NCI-H524 treated with DMSO at 0.1 percent for 48 hours (cell line): ENCODE data around the gene CACNA2D3.

Experiments
- DNase-seq: peaks from one replicate; lab custom pipeline; 2025; lab: John Stamatoyannopoulos, UW

CACNA2D3 gene

GRCh38 chr3:54681706-54682105, 559.4 kb downstream of the CACNA2D3 start:
- no peak for DNase-seq

- no peak for DNase-seq
Observed at GRCh38 chr3:54685213-54685612, 562.9 kb downstream of the CACNA2D3 start.

- DNase-seq = no peak
Observed at GRCh38 chr3:54691289-54691771, 569.0 kb downstream of the CACNA2D3 start.

DNA sequence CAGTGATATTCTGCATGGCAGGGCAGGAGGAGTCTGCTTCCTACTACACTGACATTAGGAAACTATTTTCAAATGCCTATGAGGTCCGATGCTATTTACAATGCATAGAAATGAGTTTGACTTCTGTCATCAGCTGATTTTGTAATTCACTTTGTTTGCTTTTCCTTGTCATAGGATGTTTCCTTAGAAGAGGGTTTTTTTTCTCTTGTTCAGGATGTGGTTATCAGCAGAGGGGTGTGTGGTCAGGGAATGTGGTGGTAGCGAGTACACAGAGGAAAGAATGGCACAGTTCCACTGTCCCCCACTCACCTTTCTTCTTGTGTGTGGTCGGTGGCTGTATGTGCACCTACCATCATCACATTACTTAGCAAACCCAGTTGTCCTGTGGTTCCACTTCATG, 574.0 kb downstream of the CACNA2D3 start:
- no peak for DNase-seq

- DNase-seq = no peak
Observed at GRCh38 chr3:54698054-54698453, 575.7 kb downstream of the CACNA2D3 start.

- DNase-seq = no peak
Observed at GRCh38 chr3:54703923-54704322, 581.6 kb downstream of the CACNA2D3 start.

- no peak for DNase-seq
Observed at GRCh38 chr3:54705730-54706129, 583.4 kb downstream of the CACNA2D3 start.

DNA sequence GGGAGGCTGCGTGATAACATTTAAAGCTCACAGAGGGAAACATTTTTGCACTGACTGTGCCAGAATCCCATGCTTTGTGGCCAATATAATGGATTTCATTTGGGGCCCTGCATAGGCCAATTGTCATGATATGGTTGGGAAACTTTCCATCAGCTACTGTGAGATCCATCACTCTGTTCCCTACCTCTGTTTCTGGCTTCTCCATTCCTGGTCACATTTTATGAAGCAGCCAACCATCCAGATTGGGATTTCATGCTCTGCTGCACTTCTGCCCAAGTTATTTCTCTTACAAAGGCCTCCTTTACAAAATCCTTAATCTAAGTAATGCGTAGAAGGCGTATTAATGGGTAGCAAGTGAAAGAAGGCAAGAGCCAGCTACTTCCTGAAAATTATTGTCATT, 584.4 kb downstream of the CACNA2D3 start:
- DNase-seq = peak; percentile 10

DNA sequence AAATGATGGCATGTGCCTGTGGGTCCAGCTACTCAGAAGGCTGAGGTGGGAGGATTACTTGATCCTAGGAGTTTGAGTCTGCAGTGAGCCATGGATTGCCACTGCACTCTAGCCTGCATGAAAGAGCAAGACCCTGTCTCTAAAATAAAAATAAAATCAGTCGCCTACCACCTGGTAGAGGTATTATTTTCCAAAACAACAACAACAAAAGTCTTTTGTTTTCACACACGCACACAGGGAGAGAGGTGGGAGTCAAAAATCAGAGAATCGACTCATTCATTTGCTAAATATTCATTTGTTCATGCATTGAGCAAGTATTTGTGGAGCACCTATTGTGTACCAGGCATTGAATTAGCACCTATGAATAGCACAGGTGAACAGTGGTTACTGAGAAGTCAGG, 587.4 kb downstream of the CACNA2D3 start:
- no peak for DNase-seq

DNA sequence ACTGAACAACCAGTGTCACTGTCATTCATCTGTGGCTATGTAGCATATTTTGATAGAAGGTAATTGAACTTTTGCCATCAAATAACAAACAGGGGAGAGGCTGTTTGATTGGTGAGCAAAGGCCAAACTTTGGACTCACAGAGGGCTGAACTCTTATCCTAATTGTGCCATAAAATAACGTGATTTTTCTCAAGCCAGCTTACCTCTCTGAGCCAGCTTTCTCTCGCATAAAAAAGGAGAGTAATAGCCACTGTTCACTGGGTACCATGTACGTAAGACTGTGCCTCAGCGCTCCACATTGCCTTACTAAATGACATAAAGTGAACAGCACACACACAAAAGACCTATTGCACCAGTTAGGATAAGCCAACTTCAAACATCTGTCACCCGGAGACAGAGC, 588.6 kb downstream of the CACNA2D3 start:
- peak; percentile 8 for DNase-seq

DNA sequence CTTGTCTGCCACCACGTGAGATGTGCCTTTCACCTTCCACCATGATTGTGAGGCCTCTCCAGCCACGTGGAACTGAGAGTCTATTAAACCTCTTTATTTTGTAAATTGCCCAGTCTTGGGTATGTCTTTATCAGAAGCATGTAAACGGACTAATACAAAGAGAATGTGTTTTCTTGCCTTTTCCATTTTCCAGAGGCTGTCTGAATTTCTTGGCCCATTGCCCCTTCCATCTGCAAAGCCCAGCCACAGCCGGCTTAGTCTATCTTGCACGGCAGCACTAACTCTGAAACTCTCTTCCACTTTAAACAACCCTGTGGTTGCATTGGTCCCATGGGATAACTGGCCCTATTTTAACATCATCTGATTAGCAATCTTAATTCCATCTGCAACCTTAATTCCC, 590.2 kb downstream of the CACNA2D3 start:
- no peak for DNase-seq

- DNase-seq = no peak
Observed at GRCh38 chr3:54713031-54713430, 590.7 kb downstream of the CACNA2D3 start.

DNA sequence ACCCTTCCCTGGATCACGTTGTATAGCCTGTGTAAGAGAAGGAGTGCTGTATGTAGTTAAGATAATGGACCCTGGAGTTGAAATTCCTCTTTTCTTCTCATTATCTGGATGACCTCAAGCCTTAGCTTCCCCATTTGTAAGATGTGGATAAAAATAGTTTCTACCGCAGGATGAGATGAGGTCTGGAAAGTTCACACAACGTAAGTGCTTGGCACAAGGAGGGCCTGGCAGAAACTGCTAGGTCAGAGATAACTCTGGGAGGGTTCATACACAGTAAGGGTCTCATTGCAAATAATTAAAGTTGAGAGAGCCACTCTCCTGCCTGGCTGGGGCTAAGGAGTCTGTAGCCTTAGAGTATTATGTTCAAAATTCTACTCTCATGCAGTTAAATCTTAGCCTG, 591.1 kb downstream of the CACNA2D3 start:
- no peak for DNase-seq

DNA sequence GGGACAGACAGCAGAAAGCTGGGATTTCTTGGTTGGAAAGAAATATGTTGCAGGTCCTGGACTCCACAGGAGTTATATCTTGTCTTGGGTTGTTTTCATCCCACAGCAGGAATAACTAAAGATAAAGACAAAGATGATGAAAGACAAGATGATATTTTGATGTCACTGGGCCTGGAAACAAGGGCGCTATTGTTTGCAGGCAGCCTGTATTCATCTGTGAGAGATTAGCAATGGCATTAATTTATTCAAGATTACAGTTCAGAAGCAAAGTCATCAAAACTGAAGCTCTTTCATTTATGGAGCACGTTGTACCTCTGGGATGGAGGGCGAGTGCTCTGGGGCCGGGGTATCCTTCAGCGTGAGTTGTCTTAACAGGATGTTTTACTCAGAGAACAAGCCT, 591.7 kb downstream of the CACNA2D3 start:
- no peak for DNase-seq

GRCh38 chr3:54717506-54717905, 595.2 kb downstream of the CACNA2D3 start:
- no peak for DNase-seq

- no peak for DNase-seq
Observed at GRCh38 chr3:54719914-54720313, 597.6 kb downstream of the CACNA2D3 start.

DNA sequence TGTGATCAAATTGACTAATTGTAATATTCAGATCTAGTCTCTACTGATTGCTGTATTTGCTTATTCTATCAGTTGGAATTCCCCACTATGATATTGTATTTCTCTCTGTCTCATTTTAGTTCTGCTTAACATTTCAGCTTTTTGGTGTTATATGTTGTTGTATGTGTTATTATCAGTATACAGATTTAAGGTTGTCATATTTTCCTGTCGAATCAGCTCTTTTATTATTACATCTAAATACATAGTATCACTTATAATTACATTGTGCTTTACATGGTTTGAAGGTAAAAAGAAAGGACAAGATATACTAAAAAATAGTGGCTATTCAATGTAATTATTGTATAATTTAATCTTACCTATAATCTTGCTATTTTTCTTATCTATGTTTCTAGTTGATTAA, 598.3 kb downstream of the CACNA2D3 start:
- DNase-seq = no peak

DNA sequence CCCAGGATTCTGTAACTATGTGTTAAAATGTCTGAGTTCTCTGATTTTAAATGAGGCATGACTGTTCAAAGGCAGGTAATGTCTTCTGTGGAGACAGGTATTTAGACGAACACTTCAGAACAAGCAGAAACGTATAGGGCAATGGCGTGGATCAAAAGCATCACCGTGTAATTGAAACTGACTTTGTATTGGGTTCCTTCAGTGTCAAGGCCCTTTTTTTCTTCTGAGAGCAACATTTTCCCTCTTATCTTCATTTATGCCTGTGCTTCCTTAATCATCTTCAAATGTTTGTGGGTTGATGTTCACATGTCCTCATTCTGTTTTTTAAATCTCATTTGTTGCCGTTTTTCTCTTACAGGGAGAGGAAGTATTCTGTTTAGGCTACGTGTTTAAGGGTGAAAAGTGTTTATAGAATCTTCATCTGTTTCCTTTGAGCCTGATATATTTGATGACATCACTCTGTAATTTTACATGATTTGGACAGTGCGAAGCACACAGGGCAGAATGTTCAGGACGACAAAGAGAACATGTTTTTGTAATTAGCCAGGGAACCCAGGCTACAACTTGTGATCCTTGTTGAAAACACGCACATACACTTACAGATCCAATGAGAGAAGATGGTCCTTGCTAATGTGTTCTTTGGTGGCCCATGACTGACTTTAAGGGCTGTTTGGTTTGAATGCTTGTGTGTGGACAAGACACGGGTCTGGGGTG, 609.5 kb downstream of the CACNA2D3 start:
- DNase-seq = no peak

GRCh38 chr3:54733106-54734006, 611.0 kb downstream of the CACNA2D3 start:
- DNase-seq = peak; percentile 89

DNA sequence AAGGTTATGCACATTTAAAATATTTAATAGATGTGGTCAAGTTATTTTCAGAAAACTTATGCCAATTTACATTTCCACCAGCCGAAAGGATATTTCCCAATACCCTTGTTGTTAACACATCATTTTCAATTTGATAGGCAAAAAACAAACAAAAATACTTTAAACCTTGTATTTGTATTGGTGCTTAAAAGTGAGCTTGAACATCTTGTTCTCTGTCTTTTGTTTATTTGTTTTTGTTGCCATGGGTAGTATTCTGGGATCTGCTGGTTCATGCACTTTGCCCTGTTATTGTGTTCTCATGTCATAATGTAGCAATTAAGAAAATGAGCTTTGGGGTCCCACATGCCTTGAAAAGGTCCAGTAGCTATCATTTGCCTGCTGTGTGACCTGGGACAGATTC, 614.1 kb downstream of the CACNA2D3 start:
- DNase-seq = no peak

- no peak for DNase-seq
Observed at GRCh38 chr3:54743755-54744154, 621.4 kb downstream of the CACNA2D3 start.

DNA sequence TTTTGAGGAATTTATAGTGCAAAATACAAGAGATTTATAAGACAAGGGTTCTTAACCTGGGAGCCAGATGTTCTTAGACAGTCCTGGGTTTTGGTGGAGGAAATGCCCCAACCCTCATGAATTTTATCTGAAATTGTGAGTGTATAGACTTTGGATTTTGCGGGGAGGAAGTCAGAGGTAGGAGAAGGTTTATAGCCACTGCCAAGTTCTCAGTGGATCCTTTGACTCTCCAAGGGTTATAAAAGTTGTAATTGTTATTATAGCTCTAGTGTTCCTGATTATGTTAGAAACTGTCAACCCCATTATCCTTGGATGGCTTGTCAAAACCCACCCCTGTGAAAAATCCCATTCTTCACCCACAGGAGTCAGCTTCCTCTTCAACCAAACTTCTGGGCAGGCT, 621.9 kb downstream of the CACNA2D3 start:
- no peak for DNase-seq

DNA sequence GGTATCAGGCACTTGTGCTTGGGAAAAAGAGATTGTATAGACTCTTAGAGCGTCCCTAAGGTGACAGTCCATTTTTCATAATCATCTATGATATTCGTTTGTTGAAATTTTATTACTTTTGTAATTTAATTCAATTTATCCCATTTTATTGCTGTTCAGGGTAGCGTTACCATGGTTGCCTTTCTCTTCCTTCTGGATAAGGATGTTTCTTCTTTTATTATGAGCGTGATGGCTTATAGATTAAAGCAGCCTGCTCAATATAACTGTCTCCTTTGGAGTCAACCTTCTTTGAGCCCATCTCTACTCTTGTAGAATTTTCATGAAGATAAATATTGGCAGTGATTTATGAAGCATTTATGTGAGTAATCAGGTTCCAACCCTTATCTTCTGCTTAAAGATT, 623.5 kb downstream of the CACNA2D3 start:
- no peak for DNase-seq
